MM.1S (cell line): ENCODE data around the gene TRAPPC1.

Experiments
- DNase-seq: peaks from one replicate; pipeline ENCODE4 v3.0.0-alpha.2; 2015
- H2AFZ ChIP-seq: fragments of 300-600 bp; sonication (generic); 2 replicates; pipeline ENCODE4 v1.6.0; 2016; ENCODE audit warnings: antibody characterized with exemption, low read length
- H3F3A ChIP-seq: fragments of 300-600 bp; sonication (generic); 2 replicates; pipeline ENCODE4 v1.6.1; 2016; ENCODE audit warnings: mild to moderate bottlenecking, antibody characterized with exemption, low read length, moderate library complexity, mixed read lengths; ENCODE audit not compliant: insufficient read depth
- H3K27ac ChIP-seq: fragments of 300-600 bp; sonication (generic); 2 replicates; pipeline ENCODE4 v1.5.1; 2016; ENCODE audit warnings: mild to moderate bottlenecking, low read length
- H3K27me3 ChIP-seq: fragments of 300-600 bp; sonication (generic); replicated peaks from 2 replicates; pipeline ENCODE4 v1.6.0; 2016; ENCODE audit warnings: low read length; ENCODE audit not compliant: insufficient read depth
- H3K36me3 ChIP-seq: fragments of 300-600 bp; sonication (generic); replicated peaks from 2 replicates; pipeline ENCODE4 v1.6.1; 2016; ENCODE audit warnings: mild to moderate bottlenecking, low read length, mixed read lengths; ENCODE audit not compliant: insufficient read depth
- H3K4me1 ChIP-seq: fragments of 300-600 bp; sonication (generic); 2 replicates; pipeline ENCODE4 v1.6.1; 2016; ENCODE audit warnings: low read length, mixed read lengths
- H3K4me2 ChIP-seq: fragments of 300-600 bp; sonication (generic); 2 replicates; pipeline ENCODE4 v1.6.0; 2016; ENCODE audit warnings: low read depth, low read length
- H3K4me3 ChIP-seq: fragments of 300-600 bp; sonication (generic); 2 replicates; pipeline ENCODE4 v1.5.1; 2016; ENCODE audit warnings: low read length, mixed read lengths
- H3K79me2 ChIP-seq: fragments of 300-600 bp; sonication (generic); 2 replicates; pipeline ENCODE4 v1.6.1; 2016; ENCODE audit warnings: mixed run types, low read length, mixed read lengths
- H3K9ac ChIP-seq: fragments of 300-600 bp; sonication (generic); 2 replicates; pipeline ENCODE4 v1.6.1; 2016; ENCODE audit warnings: low read length, mixed read lengths
- H3K9me2 ChIP-seq: fragments of 300-600 bp; sonication (generic); replicated peaks from 2 replicates; pipeline ENCODE4 v1.6.1; 2016; ENCODE audit warnings: mild to moderate bottlenecking, low read length, mixed read lengths; ENCODE audit not compliant: insufficient read depth
- H3K9me3 ChIP-seq: fragments of 300-600 bp; sonication (generic); replicated peaks from 2 replicates; pipeline ENCODE4 v1.6.1; 2016; ENCODE audit warnings: mild to moderate bottlenecking, low read length, mixed read lengths; ENCODE audit not compliant: insufficient read depth
- H4K20me1 ChIP-seq: fragments of 300-600 bp; sonication (generic); 2 replicates; pipeline ENCODE4 v1.6.1; 2016; ENCODE audit warnings: mild to moderate bottlenecking, low read length, moderate library complexity, mixed read lengths; ENCODE audit not compliant: insufficient read depth
- EZH2 ChIP-seq: fragments of 300-600 bp; sonication (generic); optimal IDR thresholded peaks from 2 replicates; pipeline ENCODE3; 2017; ENCODE audit warnings: low read depth, mild to moderate bottlenecking, antibody characterized with exemption, low read length, mixed read lengths
- EZH2phosphoT487 ChIP-seq: fragments of 300-600 bp; sonication (generic); IDR thresholded peaks from 2 replicates; pipeline ENCODE4 v1.6.1; 2018; ENCODE audit warnings: antibody characterized with exemption, low read length
- TF ChIP-seq, protein P1 (sequence below): fragments of 300-600 bp; sonication (generic); IDR thresholded peaks from 2 replicates; pipeline ENCODE4 v1.5.1; 2016; ENCODE audit warnings: antibody characterized with exemption, low read length, mixed read lengths

Gene TRAPPC1, protein sequence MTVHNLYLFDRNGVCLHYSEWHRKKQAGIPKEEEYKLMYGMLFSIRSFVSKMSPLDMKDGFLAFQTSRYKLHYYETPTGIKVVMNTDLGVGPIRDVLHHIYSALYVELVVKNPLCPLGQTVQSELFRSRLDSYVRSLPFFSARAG

DNA sequence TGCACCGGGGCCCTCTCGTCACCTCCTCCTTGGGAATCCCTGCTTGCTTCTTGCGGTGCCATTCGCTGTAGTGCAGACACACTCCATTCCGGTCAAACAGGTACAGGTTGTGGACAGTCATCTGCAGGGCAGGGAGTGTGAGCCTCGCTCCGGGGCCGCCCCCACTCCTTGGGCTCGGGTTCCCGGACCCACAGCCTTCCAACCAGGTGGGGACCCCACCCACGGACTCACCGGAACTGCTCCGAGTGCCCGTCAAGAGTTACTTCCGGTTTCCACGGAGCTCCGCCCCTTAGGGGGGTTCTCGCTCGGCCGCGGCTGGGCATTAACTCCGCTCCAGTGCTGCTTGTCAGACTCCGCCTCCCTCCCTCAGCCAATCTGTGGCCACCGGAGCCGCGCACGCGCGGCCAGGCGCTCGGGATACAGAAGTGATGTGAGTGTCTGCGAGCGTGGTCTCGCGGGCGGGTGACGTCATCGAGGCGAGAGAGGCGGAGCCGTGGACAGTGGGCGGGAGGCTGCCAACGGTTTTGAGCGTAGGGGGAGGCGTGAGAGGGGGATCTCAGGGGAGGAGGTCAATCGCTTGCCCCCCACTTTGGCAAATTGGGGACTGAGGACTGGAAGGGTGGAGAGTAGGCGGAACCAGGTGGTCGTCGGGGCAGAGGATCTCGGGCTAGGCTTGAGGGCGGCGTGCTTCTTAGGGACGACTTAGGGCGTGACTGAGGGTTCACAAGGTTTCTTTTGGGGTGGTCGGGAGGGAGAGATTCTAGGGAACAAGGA is at the start of gene TRAPPC1, which contains the start of gene CNTROB:
TSS of gene TRAPPC1 (minus strand) at position 238 of the 774 bp plus-strand sequence. CDS start at position 121, 117 bp downstream.
TSS of gene CNTROB (plus strand) at position 498 of the 774 bp plus-strand sequence. CDS start 874 bp downstream, outside the sequence.
- peak within 1 kb of the TSS; percentile 89 for H3K4me2 ChIP-seq
- DNase-seq, result peak; percentile 99
- H3K9me3 ChIP-seq, result no peaks in the 10 kb centered on the region
- H3F3A ChIP-seq, result no peaks in the 10 kb centered on the region
- peaks cover 23% of the 10 kb centered on the region for H3K79me2 ChIP-seq
- peak within 1 kb of the TSS; percentile 93 for H3K4me3 ChIP-seq
- H2AFZ ChIP-seq, result peak within 1 kb of the TSS; percentile 90
- no peaks in the 10 kb centered on the region for H3K36me3 ChIP-seq
- no peaks in the 10 kb centered on the region for H4K20me1 ChIP-seq
- H3K27ac ChIP-seq, result peak within 1 kb of the TSS; percentile 35; the same call in 1 of the 2 replicates
- peak within 1 kb of the TSS; percentile 83 for H3K9ac ChIP-seq
- H3K9me2 ChIP-seq, result no peaks in the 10 kb centered on the region
- peaks cover 11% of the 10 kb centered on the region for H3K4me1 ChIP-seq
- no peaks in the 10 kb centered on the region for H3K27me3 ChIP-seq
- TF ChIP-seq, protein P1, sequence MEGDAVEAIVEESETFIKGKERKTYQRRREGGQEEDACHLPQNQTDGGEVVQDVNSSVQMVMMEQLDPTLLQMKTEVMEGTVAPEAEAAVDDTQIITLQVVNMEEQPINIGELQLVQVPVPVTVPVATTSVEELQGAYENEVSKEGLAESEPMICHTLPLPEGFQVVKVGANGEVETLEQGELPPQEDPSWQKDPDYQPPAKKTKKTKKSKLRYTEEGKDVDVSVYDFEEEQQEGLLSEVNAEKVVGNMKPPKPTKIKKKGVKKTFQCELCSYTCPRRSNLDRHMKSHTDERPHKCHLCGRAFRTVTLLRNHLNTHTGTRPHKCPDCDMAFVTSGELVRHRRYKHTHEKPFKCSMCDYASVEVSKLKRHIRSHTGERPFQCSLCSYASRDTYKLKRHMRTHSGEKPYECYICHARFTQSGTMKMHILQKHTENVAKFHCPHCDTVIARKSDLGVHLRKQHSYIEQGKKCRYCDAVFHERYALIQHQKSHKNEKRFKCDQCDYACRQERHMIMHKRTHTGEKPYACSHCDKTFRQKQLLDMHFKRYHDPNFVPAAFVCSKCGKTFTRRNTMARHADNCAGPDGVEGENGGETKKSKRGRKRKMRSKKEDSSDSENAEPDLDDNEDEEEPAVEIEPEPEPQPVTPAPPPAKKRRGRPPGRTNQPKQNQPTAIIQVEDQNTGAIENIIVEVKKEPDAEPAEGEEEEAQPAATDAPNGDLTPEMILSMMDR, result no peak
- TF ChIP-seq EZH2, result no peak
- no peak for TF ChIP-seq EZH2phosphoT487

DNA sequence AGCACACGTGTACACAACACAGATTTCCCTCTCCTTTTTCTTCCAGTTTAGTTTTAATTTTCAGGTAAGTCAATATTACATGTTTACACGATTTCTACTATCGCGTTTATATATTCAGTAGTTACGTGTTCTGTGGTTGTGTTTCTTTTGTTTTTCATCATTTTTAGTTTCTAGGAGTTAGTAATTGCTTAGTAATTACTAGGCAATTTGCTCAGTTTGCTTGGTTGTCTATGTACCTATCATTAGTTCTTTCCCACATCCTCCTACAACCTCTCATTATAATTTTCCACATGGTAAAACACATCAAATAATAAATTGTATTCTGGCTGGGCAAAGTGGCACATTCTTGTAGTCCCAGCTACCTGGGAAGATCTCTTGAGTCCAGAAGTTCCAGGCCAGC is 46.1 kb upstream of the TRAPPC1 start:
- Histone ChIP-seq H3F3A (no peaks in the 10 kb centered on the region), H3K27me3 (peaks cover 73% of the 10 kb centered on the region), H3K4me2 (no peak overlapping the region), H3K9me3 (no peaks in the 10 kb centered on the region), H2AFZ (no peak overlapping the region), H3K79me2 (no peaks in the 10 kb centered on the region), H3K9ac (no peak overlapping the region), H3K9me2 (no peaks in the 10 kb centered on the region), H3K4me1 (no peaks in the 10 kb centered on the region), H4K20me1 (no peaks in the 10 kb centered on the region), H3K4me3 (no peak overlapping the region), H3K36me3 (no peaks in the 10 kb centered on the region), H3K27ac (no peak overlapping the region)
- DNase-seq, result no peak
- TF ChIP-seq, protein P1, result no peak
- TF ChIP-seq EZH2phosphoT487, result no peak
- TF ChIP-seq EZH2, result no peak

DNA sequence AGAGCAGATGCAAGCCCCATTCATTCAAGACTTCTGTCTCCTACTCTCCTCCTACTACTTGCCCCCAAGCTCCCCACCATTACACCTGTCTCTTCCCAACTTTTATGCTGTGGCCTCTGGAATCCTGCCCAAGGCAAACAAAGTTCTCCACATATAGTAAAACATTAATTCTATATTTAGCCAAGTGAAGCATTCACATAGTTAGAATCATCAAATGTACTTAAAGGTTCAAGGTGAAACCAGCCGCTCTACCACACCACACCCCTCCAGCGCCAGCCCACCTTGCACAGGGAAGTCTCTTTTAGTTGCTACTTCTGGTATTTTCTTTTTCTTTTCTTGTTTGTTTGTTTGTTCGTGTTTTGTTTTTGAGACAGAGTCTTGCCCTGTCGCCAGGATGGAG is 45.3 kb upstream of the TRAPPC1 start:
- H3F3A ChIP-seq, result no peaks in the 10 kb centered on the region
- no peak for DNase-seq
- no peaks in the 10 kb centered on the region for H3K4me1 ChIP-seq
- TF ChIP-seq, protein P1, result no peak
- TF ChIP-seq EZH2phosphoT487, result no peak
- no peak for TF ChIP-seq EZH2
- H3K36me3 ChIP-seq, result no peaks in the 10 kb centered on the region
- H3K9me3 ChIP-seq, result no peaks in the 10 kb centered on the region
- no peaks in the 10 kb centered on the region for H3K79me2 ChIP-seq
- no peak overlapping the region for H3K4me3 ChIP-seq
- H3K9ac ChIP-seq, result no peak overlapping the region
- no peak overlapping the region for H3K27ac ChIP-seq
- no peak overlapping the region for H3K4me2 ChIP-seq
- H2AFZ ChIP-seq, result no peak overlapping the region
- peaks cover 73% of the 10 kb centered on the region for H3K27me3 ChIP-seq
- no peaks in the 10 kb centered on the region for H4K20me1 ChIP-seq
- no peaks in the 10 kb centered on the region for H3K9me2 ChIP-seq
